A172 (cell line): ENCODE data around the gene SLC39A6. TPM values are rescaled to one million over a fixed set of nuclear protein-coding genes. Genes with fewer than 3 reads are reported as not detected.

Experiments
- DNase-seq: peaks from one replicate; pipeline ENCODE4 v3.0.0-alpha.2; 2015; ENCODE audit warnings: low spot score
- total RNA-seq: library from RNA; depleted of rRNA; stranded (reverse); fragments of >200 nt; shearing (Covaris generic); gene quantifications from 2 replicates; pipeline ENCODE4 v1.2.3, GENCODE V29; 2014; rRNA removed

The SLC39A6 gene
- total RNA-seq, 1 experiment from 2014 or later = 176 TPM

GRCh38 chr18:36058674-36059073 lies 70.5 kb downstream of the SLC39A6 start:
- DNase-seq = no peak

Other genes starting within 250 kb of the SLC39A6 start
- gene RPRD1A, start 61.8 kb downstream of the SLC39A6 start, total RNA-seq = 80.6 and 83.3 TPM in 2 replicates
- 55.2 and 55.5 TPM in 2 replicates for gene ELP2, start 559 bp upstream of the SLC39A6 start, total RNA-seq
- gene MOCOS, start 58.2 kb upstream of the SLC39A6 start, total RNA-seq = 3.3 and 3.9 TPM in 2 replicates
- 13.0 and 19.3 TPM in 2 replicates for gene FHOD3, start 168.4 kb upstream of the SLC39A6 start, total RNA-seq